Stimulated activated CD4-positive, alpha-beta T cell treated with anti-CD3 and anti-CD28 coated beads, Interleukin-12 subunit alpha, Interleukin-12 subunit beta, amount 100 ng/mL, for 4 hours (primary cell): ENCODE results near the gene CCDC73.
"Not testable (repeated sequence)": the region's sequence is repeated elsewhere in the genome, so short reads cannot be mapped to it uniquely, and the experiment has no call there.

Source experiments
- DNase-seq: peaks from one replicate; pipeline ENCODE4 v3.0.0-alpha.2; 2020

Gene CCDC73

GRCh38 chr11:32704261-32704660, 90.2 kb downstream of the CCDC73 start:
- no peak for DNase-seq

- DNase-seq, result no peak
Observed at GRCh38 chr11:32701616-32702015, 92.8 kb downstream of the CCDC73 start.

- no peak for DNase-seq
Observed at GRCh38 chr11:32698579-32698978, 95.9 kb downstream of the CCDC73 start.

GRCh38 chr11:32671051-32671450, 123.4 kb downstream of the CCDC73 start:
- no peak for DNase-seq

GRCh38 chr11:32659672-32660071, 134.8 kb downstream of the CCDC73 start:
- DNase-seq, result no peak

GRCh38 chr11:32658639-32659406, 135.6 kb downstream of the CCDC73 start:
- DNase-seq, result no peak

- no peak for DNase-seq
Observed at GRCh38 chr11:32643526-32643925, 150.9 kb downstream of the CCDC73 start.

GRCh38 chr11:32641361-32641760, 153.1 kb downstream of the CCDC73 start:
- DNase-seq, result no peak

GRCh38 chr11:32635819-32636218, 158.6 kb downstream of the CCDC73 start:
- no peak for DNase-seq

- DNase-seq, result no peak
Observed at GRCh38 chr11:32630844-32631243, 163.6 kb downstream of the CCDC73 start.

GRCh38 chr11:32616903-32617302, 177.6 kb downstream of the CCDC73 start:
- DNase-seq, result no peak

- no peak for DNase-seq
Observed at GRCh38 chr11:32615422-32615821, 179.0 kb downstream of the CCDC73 start.

- no peak for DNase-seq
Observed at GRCh38 chr11:32613500-32614151, 180.8 kb downstream of the CCDC73 start.

GRCh38 chr11:32610797-32611352, 183.6 kb downstream of the CCDC73 start:
- DNase-seq, result no peak

- DNase-seq, result not testable (repeated sequence)
Observed at GRCh38 chr11:32608826-32609225, 185.6 kb downstream of the CCDC73 start.

GRCh38 chr11:32606220-32606619, 188.2 kb downstream of the CCDC73 start:
- DNase-seq, result no peak

GRCh38 chr11:32602657-32603415, 191.6 kb downstream of the CCDC73 start:
- no peak for DNase-seq

GRCh38 chr11:32597921-32598320, 196.5 kb downstream of the CCDC73 start:
- DNase-seq, result no peak

GRCh38 chr11:32596114-32596513, 198.3 kb downstream of the CCDC73 start:
- not testable (repeated sequence) for DNase-seq

GRCh38 chr11:32594272-32594671, 200.2 kb downstream of the CCDC73 start:
- DNase-seq, result no peak

- no peak for DNase-seq
Observed at GRCh38 chr11:32586576-32587190, 207.8 kb downstream of the CCDC73 start.

GRCh38 chr11:32584921-32585320, 209.5 kb downstream of the CCDC73 start:
- DNase-seq, result no peak
